Measurements from ENCODE around the gene OR4K17.
"Not testable (repeated sequence)": the region's sequence is repeated elsewhere in the genome, so short reads cannot be mapped to it uniquely, and the experiment has no call there.

Gene OR4K17

GRCh38 chr14:20138520-20138919 lies 28.0 kb downstream of the OR4K17 start, which contains the start of gene OR4N5:
Gene OR4N5 (plus strand): TSS chr14:20138820. CDS start chr14:20143736, 4,916 bp downstream.
- H3K4me3 ChIP-seq (ENCODE audit: low read length): no peak within 1 kb of the TSS
- no peak for TF ChIP-seq CTCF (conservative IDR thresholded peaks at IDR 0.05; ENCODE audit: low read depth, low read length)
- no peak for DNase-seq (ENCODE audit: low read depth)

- H3K4me3 ChIP-seq (ENCODE audit: low read length): no peak overlapping the region
- DNase-seq (ENCODE audit: low read depth): no peak
- TF ChIP-seq CTCF (conservative IDR thresholded peaks at IDR 0.05; ENCODE audit: low read depth, low read length): no peak
Observed at GRCh38 chr14:20143911-20144310, 33.4 kb downstream of the OR4K17 start.

- no peak overlapping the region for H3K4me3 ChIP-seq (ENCODE audit: low read length)
- no peak for TF ChIP-seq CTCF (conservative IDR thresholded peaks at IDR 0.05; ENCODE audit: low read depth, low read length)
- no peak for DNase-seq (ENCODE audit: low read depth)
Observed at GRCh38 chr14:20144820-20145219, 34.3 kb downstream of the OR4K17 start.

GRCh38 chr14:20164462-20164861 lies 53.9 kb downstream of the OR4K17 start:
- no peak for DNase-seq (ENCODE audit: low read depth)
- no peak for TF ChIP-seq CTCF (conservative IDR thresholded peaks at IDR 0.05; ENCODE audit: low read depth, low read length)

GRCh38 chr14:20167091-20167490 lies 56.6 kb downstream of the OR4K17 start:
- no peak for DNase-seq (ENCODE audit: low read depth)
- no peak for TF ChIP-seq CTCF (conservative IDR thresholded peaks at IDR 0.05; ENCODE audit: low read depth, low read length)
- no peak overlapping the region for H3K4me3 ChIP-seq (ENCODE audit: low read length)

More at GRCh38 chr14:20164462-20164861, 53.9 kb downstream of the OR4K17 start:
- no peak overlapping the region for H3K4me3 ChIP-seq (ENCODE audit: low read length)

GRCh38 chr14:20169852-20170251 lies 59.3 kb downstream of the OR4K17 start:
- not testable (repeated sequence) for H3K4me3 ChIP-seq (ENCODE audit: low read length); DNase-seq (ENCODE audit: low read depth)
